Mucosa of descending colon (tissue), 3 donors: Measurements from ENCODE around the gene DAP. TPM values are rescaled to one million over a fixed set of nuclear protein-coding genes. Genes with fewer than 3 reads are reported as not detected.

Experiments
- ATAC-seq: fragments of 200-7000 bp; cut with Tn5 transposase; one replicate; pipeline ENCODE4 v1.9.1; 2020; ENCODE audit warnings: mild to moderate bottlenecking, moderate library complexity
- DNase-seq, 3 donors: peaks; one replicate each; pipeline ENCODE4 v3.0.0-alpha.2; 2020
- H3K36me3 ChIP-seq: fragments of 200-600 bp; one replicate; pipeline ENCODE4 v1.8.0; 2021; ENCODE audit warnings: low read depth, mild to moderate bottlenecking
- H3K4me1 ChIP-seq: fragments of 200-600 bp; one replicate; pipeline ENCODE4 v1.8.0; 2021; ENCODE audit warnings: low read depth, mild to moderate bottlenecking
- H3K4me3 ChIP-seq: fragments of 200-600 bp; one replicate; pipeline ENCODE4 v1.8.0; 2021; ENCODE audit warnings: mild to moderate bottlenecking
- H3K9me3 ChIP-seq: fragments of 200-600 bp; one replicate; pipeline ENCODE4 v1.8.0; 2021; ENCODE audit warnings: mild to moderate bottlenecking
- CTCF ChIP-seq: fragments of 200-600 bp; IDR thresholded peaks from one replicate; pipeline ENCODE4 v1.8.0; 2022; ENCODE audit warnings: antibody characterized with exemption, mild to moderate bottlenecking
- intact Hi-C, 2 donors: fragments of 100-400 bp; cut with DNase I in 1 of 2; cut with micrococcal nuclease in 1 of 2; formaldehyde crosslinking; loops; one replicate each; pipeline versions ENCODE4 v1.11.0 to v1.11.1; 2022; cut with DNase I, micrococcal nuclease
- total RNA-seq, 3 donors: library from RNA; stranded (reverse); fragmentation: NEBNext Ultra II Directional in 2 of 3; extraction: Animal tissue kit (Norgen Biotek cat#: 25700) in 2 of 3; gene quantifications; one replicate each; pipeline versions ENCODE4 v1.2.1 to v1.2.4, GENCODE V29; 2021 to 2023
- donor health status: DM: no; HTN: no; CAD: no; lungs with moderate emphysema.
- donor health status: DM: no; HTN: no; CAD: no.
- donor health status: DM: no; HTN: yes; CAD: no.

The DAP gene
- total RNA-seq, 3 donors from 2014 or later = 63.7 to 125 (median 109) TPM

DNA sequence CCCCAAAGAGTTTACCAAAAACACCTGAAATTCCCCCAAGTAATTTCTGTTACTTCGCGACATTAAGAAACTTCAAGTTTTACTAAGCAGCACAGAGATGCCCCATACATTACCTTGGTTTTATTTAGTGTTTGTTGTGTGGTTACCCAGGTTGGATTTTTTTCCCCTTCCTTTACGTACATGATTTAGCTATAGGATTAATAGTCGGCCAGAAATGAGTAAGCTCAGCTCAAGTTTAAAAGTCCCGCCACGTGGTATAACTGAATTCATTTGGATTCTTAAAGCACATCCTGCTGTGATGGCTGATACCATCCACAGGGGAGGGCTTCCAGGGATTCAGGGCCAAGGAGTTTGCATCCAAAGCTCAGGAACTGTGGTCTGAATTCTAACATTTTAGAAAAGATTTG, 75.9 kb downstream of the DAP start:
- TF ChIP-seq CTCF = no peak
- Histone ChIP-seq H3K9me3 (no peaks in the 10 kb centered on the region), H3K4me3 (no peak overlapping the region), H3K4me1 (no peaks in the 10 kb centered on the region), H3K36me3 (no peaks in the 10 kb centered on the region)
- no peak for ATAC-seq
- intact Hi-C loops = no loop called here
- no peak for DNase-seq

GRCh38 chr5:10684303-10685086, 76.5 kb downstream of the DAP start:
- TF ChIP-seq CTCF = no peak

DNA sequence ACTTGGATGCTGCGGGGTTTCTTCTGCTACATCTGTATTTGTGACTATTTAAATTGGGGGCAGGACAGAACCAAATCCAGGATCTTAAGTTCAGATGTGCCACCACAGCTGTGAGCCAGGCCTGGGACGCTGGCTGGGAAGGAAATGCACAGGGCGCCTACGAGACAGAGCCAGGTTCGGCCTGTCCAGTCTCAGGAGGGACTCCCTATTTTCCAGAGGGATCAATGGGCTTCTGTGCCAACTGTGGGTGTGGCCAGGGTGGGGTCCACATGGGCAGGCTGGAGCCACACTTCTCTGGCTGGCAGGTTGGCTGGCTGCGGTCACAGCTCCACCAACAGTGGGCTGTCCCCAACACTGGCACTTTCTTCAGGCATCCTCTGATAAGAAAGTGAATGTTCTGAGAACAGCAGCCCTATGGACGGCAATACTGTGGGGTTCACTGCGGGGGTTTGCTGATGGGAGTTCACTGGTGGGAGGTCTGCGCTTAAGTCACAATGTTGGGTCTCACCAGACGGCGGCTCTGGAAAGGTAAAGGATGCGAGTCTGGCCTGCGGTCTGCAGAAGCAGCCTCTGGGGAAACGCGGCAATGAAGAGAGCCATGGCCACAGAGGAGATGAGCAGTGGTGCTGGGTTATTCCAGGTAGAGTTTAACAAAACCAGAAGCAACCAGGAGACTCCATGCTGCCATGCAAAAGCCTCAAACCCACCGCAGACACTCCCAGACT, 78.1 kb downstream of the DAP start:
- no peak for DNase-seq
- H3K9me3 ChIP-seq = no peaks in the 10 kb centered on the region
- H3K4me1 ChIP-seq = no peaks in the 10 kb centered on the region
- intact Hi-C loops = no loop called here
- H3K36me3 ChIP-seq = no peaks in the 10 kb centered on the region
- ATAC-seq = no peak
- no peak for TF ChIP-seq CTCF
- H3K4me3 ChIP-seq = no peak overlapping the region

More at GRCh38 chr5:10684303-10685086, 76.5 kb downstream of the DAP start:
- Histone ChIP-seq H3K4me1 (no peaks in the 10 kb centered on the region), H3K4me3 (no peak overlapping the region), H3K36me3 (no peaks in the 10 kb centered on the region), H3K9me3 (no peaks in the 10 kb centered on the region)
- ATAC-seq (no peak), DNase-seq (no peak)
- intact Hi-C loops = no loop called here

GRCh38 chr5:10681731-10682679, 79.0 kb downstream of the DAP start:
- H3K36me3 ChIP-seq = no peaks in the 10 kb centered on the region

More at GRCh38 chr5:10681731-10682679, 79.0 kb downstream of the DAP start:
- intact Hi-C loops = no loop called here
- DNase-seq = no peak
- Histone ChIP-seq H3K9me3 (no peaks in the 10 kb centered on the region), H3K4me1 (no peaks in the 10 kb centered on the region), H3K4me3 (no peak overlapping the region)
- ATAC-seq = no peak
- no peak for TF ChIP-seq CTCF
